GM21367 (cell line): Measurements from ENCODE around the gene IZUMO2.

Source experiments
- ATAC-seq: cut with Tn5 transposase; IDR thresholded peaks from one replicate; pipeline ENCODE4 v1.9.1; 2021; ENCODE audit not compliant: unreplicated experiment

The IZUMO2 gene

GRCh38 chr19:50162988-50163387 is at the start of gene IZUMO2:
IZUMO2 (minus strand) TSS chr19:50163281; CDS start chr19:50163194, 87 bp downstream.
- no peak for ATAC-seq

- no peak for ATAC-seq
Observed at GRCh38 chr19:50210425-50210824, 47.3 kb upstream of the IZUMO2 start.

- no peak for ATAC-seq
Observed at GRCh38 chr19:50209131-50209530, 46.0 kb upstream of the IZUMO2 start.

- ATAC-seq = no peak
Observed at GRCh38 chr19:50207730-50208129, 44.6 kb upstream of the IZUMO2 start.

- ATAC-seq = no peak
Observed at GRCh38 chr19:50206191-50206590, 43.1 kb upstream of the IZUMO2 start.

GRCh38 chr19:50205681-50206138 is 42.6 kb upstream of the IZUMO2 start:
- ATAC-seq = no peak

- no peak for ATAC-seq
Observed at GRCh38 chr19:50204811-50205675, 42.0 kb upstream of the IZUMO2 start.

GRCh38 chr19:50204081-50204428 is 41.0 kb upstream of the IZUMO2 start:
- no peak for ATAC-seq

- no peak for ATAC-seq
Observed at GRCh38 chr19:50203281-50204080, 40.4 kb upstream of the IZUMO2 start, which contains the start of gene MYH14. MYH14 (plus strand) TSS chr19:50203622; CDS start chr19:50210366, 6,744 bp downstream.

- ATAC-seq = no peak
Observed at GRCh38 chr19:50202962-50203280, 39.8 kb upstream of the IZUMO2 start.

GRCh38 chr19:50202386-50202785 is 39.3 kb upstream of the IZUMO2 start:
- ATAC-seq = no peak

- no peak for ATAC-seq
Observed at GRCh38 chr19:50199259-50199555, 36.1 kb upstream of the IZUMO2 start.

GRCh38 chr19:50198431-50199258 is 35.6 kb upstream of the IZUMO2 start:
- ATAC-seq = no peak

- ATAC-seq = no peak
Observed at GRCh38 chr19:50197348-50197747, 34.3 kb upstream of the IZUMO2 start.

GRCh38 chr19:50196322-50196932 is 33.3 kb upstream of the IZUMO2 start:
- no peak for ATAC-seq

- ATAC-seq = no peak
Observed at GRCh38 chr19:50195224-50195623, 32.1 kb upstream of the IZUMO2 start.

- no peak for ATAC-seq
Observed at GRCh38 chr19:50192463-50193211, 29.6 kb upstream of the IZUMO2 start.

- no peak for ATAC-seq
Observed at GRCh38 chr19:50191216-50191615, 28.1 kb upstream of the IZUMO2 start.

GRCh38 chr19:50190439-50190891 is 27.4 kb upstream of the IZUMO2 start:
- ATAC-seq = no peak

- no peak for ATAC-seq
Observed at GRCh38 chr19:50189331-50189730, 26.2 kb upstream of the IZUMO2 start.
